Middle frontal gyrus (tissue), 1 donor: ENCODE data around the gene FBXL19.
A peak's percentile ranks its signal among the peaks of the same experiment; 100 is the strongest.
"Not testable (repeated sequence)": the region's sequence is repeated elsewhere in the genome, so short reads cannot be mapped to it uniquely, and the experiment has no call there.

Source experiments
- DNase-seq: peaks from one replicate; pipeline ENCODE4 v3.0.0-alpha.2; 2015; ENCODE audit warnings: low spot score; ENCODE audit errors: extremely low spot score

The FBXL19 gene

GRCh38 chr16:30922420-30922959 is 882 bp upstream of the FBXL19 start:
- DNase-seq, result peak; percentile 100

- DNase-seq, result peak; percentile 99
Measured at GRCh38 chr16:30922960-30923535, 324 bp upstream of the FBXL19 start.

GRCh38 chr16:30924076-30924912 is 922 bp downstream of the FBXL19 start:
- no peak for DNase-seq

DNA sequence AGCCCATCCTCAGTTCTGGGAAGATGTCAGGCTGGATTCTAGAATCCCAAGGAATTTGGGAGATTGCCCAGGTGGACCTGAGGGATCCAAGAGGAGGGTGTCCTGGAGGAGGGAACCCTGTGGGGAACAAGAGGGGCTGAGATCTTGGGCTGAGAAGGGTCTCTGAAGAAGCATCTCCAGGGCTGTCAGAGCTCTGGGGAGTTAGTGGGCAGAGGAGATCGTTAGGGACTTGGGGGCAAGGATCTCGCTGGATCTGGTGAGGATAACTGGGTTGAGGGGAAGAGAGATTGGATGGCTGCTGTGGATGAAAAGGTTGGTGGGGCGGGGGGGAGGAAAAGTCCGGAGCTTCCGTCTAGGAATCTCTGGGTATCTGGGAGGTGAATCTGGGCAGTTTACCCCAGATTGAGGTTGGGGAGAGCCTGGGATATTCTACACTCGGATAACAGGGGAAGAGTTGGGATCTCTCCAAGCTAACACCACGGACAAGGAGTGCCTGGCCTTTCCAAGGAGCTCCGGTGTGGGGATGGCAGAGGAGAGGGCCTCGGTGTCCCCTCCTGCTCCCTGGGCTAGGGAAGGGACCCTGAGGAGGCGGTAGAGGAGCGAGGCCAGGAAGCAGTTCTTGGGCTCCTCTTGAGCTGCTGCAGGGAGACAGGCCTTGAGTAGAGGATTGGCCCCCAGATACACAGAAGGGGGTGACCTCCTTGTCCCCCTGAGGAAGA is 1.7 kb downstream of the FBXL19 start:
- DNase-seq, result no peak

GRCh38 chr16:30925632-30925987 is 2.2 kb downstream of the FBXL19 start:
- no peak for DNase-seq

DNA sequence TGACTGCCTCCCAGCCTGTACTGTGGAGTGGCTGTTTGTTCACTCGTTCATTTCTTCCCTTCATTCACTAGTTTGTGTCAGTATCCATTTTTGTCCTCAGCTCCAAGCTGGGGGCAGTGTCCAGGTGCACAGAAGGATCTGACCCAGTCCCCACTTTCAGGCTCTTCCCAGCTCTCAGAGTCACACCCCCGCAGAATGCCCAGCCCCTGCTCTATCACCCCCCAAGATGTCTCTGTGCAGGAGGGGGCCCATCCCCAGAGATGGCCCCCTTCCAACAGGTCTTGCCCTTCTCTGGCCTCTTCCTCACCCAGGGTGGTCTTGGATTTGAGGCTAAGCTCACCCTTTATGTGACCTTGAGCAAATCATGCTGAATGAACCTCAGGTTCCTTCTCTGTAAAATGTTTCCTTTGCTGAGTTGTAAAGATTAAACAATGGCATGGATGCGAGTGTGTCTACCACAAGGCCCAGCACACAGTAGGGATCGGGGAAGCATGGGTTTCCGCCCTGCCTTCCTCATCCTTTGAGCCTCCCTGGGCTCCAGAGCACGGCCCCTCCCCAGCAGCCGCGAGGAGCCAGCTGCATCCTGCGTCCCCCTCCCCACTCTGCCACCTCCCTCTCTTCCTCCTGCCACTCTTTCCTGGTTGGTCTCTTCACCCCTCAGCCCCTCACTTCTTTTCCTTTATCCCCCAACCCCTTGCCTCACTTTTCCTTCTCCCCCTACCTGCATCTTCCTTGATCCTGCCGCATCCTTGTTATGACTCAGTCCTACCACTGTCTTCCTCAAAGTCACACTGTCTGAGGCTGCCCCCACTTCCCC is 2.8 kb downstream of the FBXL19 start:
- no peak for DNase-seq

DNA sequence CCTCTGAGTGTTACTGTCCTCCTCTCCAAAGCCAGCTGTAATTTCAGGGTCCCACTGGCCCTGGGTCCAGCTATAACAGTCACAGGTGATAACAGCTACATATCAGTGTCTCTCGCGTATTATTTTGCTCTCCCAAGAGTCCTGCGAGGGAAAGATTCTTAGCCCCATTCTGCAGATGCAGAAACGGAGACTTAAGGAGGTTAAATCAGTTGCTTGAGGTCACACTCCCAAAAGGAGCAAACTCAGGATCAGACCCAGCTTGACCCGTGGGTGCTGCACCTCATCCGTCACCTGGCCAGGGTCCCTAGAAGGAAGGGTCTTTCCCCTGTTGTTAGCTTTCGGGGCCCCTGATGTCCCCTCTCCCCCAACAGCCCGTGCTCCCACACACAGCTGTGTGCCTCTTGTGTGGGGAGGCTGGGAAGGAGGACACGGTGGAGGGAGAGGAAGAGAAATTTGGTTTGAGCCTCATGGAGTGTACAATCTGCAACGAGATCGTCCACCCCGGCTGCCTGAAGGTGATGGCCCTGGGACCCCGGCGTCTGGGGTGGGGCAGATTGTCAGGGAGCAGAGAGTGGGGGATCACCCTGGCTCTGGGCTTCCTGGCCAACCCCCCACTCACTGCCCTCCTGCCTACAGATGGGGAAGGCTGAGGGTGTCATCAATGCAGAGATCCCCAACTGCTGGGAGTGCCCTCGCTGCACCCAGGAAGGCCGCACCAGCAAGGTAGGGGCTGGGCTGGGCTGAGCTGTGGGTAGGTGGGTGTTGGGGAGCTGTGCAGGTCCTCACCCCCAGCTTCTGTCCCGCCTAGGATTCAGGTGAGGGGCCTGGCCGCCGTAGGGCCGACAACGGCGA is 3.8 kb downstream of the FBXL19 start:
- DNase-seq, result no peak

- peak; percentile 46 for DNase-seq
Measured at GRCh38 chr16:30927789-30928378, 4.5 kb downstream of the FBXL19 start.

- DNase-seq, result no peak
Measured at GRCh38 chr16:30928390-30928789, 5.0 kb downstream of the FBXL19 start.

DNA sequence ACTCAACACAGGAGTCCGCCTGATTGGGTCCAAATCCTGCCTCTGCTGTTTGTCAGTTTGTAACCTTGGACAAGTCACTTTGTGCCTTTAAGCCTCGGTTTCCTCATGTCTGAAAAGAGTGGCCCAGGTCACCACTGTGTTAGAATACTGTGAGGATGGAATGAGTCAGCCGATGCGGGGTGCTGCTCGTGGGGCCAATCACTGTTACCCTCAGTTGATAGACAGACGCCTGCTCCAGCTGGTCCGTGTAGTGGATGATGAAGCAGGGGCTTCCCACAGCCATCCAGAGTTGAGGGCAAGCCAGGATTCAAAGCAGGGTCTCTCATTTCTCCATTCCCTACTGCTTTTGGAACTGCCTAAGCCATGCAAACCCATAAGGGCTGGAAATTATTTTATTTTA is 5.8 kb downstream of the FBXL19 start:
- DNase-seq, result no peak

DNA sequence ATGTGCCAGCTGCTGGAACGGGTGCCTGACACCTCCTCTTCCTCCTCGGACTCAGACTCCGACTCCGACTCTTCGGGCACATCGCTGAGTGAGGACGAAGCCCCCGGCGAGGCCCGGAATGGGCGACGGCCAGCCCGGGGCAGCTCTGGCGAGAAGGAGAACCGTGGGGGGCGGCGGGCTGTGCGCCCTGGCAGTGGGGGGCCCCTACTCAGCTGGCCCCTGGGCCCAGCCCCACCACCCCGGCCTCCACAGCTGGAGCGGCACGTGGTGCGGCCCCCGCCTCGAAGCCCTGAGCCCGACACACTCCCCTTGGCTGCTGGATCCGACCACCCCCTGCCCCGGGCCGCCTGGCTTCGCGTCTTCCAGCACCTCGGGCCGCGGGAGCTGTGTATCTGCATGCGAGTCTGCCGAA is 6.8 kb downstream of the FBXL19 start:
- DNase-seq, result no peak

DNA sequence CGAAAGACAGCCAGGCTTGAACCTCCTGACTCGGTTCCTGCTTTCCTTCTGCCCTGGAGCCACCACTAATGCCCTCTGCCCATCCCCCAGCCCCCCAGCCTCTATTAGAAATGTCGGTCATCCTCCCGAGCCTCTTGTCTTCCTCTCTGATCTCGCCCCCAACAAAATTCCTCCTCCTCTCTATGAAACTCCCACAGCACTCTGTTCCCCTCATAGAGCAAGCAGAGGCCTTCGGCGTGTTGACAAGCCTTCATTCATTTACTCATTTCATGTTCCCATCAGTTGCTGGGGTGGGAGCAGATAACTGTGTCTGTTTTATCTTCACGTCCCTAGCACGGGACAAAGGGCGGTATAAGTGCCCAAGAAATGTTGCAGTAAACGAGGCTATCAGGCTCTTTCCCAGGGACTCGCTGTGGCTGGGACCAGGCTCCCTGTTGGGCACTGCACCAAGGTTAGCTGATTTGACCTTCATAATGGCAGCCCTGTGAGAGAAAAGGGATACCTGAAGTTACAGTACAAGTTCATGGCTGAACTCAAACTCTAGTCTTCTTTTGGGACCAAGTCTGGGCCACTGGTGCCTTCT is 7.8 kb downstream of the FBXL19 start:
- no peak for DNase-seq

- no peak for DNase-seq
Measured at GRCh38 chr16:30934827-30935557, 11.6 kb downstream of the FBXL19 start.

DNA sequence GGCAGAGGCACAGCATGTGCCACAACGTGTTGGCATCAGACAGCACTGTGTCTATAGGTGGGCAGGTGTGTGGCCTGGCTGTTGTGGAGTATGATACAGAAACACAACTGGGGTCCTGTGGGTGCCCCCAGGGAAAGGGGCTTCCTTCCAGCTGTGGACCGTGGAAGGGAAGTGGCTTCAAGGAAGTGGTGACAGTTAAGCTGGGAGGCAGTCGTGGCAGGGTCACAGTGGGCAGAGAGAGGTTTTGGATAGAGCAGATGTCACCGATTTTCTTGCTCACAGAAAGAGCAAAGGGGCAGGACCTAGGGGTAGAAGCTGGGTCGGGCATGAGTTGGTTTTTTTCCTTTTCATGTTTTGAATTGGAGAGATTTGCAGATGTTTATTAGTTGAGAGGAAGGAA is 14.3 kb downstream of the FBXL19 start:
- no peak for DNase-seq

- not testable (repeated sequence) for DNase-seq
Measured at GRCh38 chr16:30939571-30939970, 16.2 kb downstream of the FBXL19 start.

DNA sequence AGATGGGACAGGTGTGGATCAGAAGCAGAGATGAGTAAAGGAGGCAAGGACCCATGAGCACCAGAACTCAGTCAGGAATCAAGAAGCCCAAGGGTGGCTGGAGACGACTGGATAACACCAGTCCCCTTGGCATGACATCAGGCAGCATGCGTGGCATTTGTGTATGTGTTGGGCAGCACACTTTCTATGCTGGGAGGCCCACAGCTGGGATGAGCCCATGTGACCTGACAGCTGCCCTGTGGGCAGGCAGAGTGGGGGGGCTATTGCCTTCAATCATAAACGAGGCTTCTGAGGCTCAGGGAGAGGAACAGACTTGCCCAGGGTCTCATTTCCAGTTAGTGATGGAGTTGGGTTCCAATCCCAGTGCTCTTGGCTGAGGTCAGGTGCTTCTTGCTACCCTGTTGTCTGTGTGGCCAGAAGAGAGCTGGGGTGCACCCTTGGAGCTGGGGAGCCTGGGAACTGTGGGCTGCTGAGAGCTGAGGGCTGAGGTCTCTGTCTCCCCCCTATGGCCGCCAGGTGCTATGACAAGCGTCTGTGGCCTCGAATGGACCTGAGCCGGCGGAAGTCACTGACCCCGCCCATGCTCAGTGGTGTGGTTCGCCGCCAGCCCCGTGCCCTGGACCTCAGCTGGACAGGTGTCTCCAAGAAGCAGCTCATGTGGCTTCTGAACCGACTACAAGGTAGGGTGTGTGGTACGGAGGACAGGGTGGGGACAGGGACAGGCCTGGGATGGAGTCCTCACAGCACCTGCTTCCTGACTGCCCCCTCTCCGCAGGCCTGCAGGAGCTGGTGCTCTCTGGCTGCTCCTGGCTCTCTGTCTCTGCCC is 18.4 kb downstream of the FBXL19 start:
- no peak for DNase-seq

- DNase-seq, result no peak
Measured at GRCh38 chr16:30942426-30942806, 19.0 kb downstream of the FBXL19 start.

DNA sequence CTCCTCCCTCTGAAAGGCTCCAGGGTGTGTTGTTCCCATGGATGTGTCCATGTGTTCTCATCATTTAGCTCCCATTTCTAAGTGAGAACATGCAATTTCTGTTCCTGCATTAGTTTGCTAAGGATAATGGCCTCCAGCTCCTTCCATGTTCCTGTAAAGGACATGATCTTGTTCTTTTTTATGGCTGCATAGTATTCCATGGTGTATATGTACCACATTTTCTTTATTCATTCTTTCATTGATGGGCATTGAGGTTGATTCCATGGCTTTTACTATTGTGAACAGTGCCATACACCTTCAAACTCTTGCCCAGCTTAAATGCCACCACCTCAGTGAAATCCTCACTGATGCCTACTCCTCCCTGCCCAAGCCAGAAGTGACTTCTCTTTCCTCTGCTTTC is 21.0 kb downstream of the FBXL19 start:
- DNase-seq, result no peak
